Measurements from ENCODE around the gene CFAP126.
A peak's percentile ranks its signal among the peaks of the same experiment; 100 is the strongest.
"Not testable (repeated sequence)": the region's sequence is repeated elsewhere in the genome, so short reads cannot be mapped to it uniquely, and the experiment has no call there.

Gene CFAP126

GRCh38 chr1:161367684-161368400 lies at the start of gene CFAP126:
CFAP126 (minus strand) TSS chr1:161367876; CDS start chr1:161367868, 8 bp downstream.
- DNase-seq (ENCODE audit: low read depth): no peak

- DNase-seq (ENCODE audit: low read depth): not testable (repeated sequence)
Observed at GRCh38 chr1:161413050-161413449, 45.4 kb upstream of the CFAP126 start.

- not testable (repeated sequence) for DNase-seq (ENCODE audit: low read depth)
Observed at GRCh38 chr1:161410636-161410970, 42.9 kb upstream of the CFAP126 start.

GRCh38 chr1:161409848-161410635 lies 42.4 kb upstream of the CFAP126 start:
- DNase-seq (ENCODE audit: low read depth): not testable (repeated sequence)

GRCh38 chr1:161408429-161409052 lies 40.9 kb upstream of the CFAP126 start:
- no peak for DNase-seq (ENCODE audit: low read depth)

- DNase-seq (ENCODE audit: low read depth): no peak
Observed at GRCh38 chr1:161407451-161407985, 39.8 kb upstream of the CFAP126 start.

GRCh38 chr1:161406551-161406950 lies 38.9 kb upstream of the CFAP126 start:
- DNase-seq (ENCODE audit: low read depth): not testable (repeated sequence)

- no peak for DNase-seq (ENCODE audit: low read depth)
Observed at GRCh38 chr1:161404051-161404597, 36.4 kb upstream of the CFAP126 start.

GRCh38 chr1:161402446-161402845 lies 34.8 kb upstream of the CFAP126 start:
- no peak for DNase-seq (ENCODE audit: low read depth)

GRCh38 chr1:161399257-161399998 lies 31.8 kb upstream of the CFAP126 start:
- DNase-seq (ENCODE audit: low read depth): peak; percentile 82

GRCh38 chr1:161398900-161399256 lies 31.2 kb upstream of the CFAP126 start:
- no peak for DNase-seq (ENCODE audit: low read depth)

GRCh38 chr1:161397038-161397437 lies 29.4 kb upstream of the CFAP126 start:
- DNase-seq (ENCODE audit: low read depth): not testable (repeated sequence)

- no peak for DNase-seq (ENCODE audit: low read depth)
Observed at GRCh38 chr1:161393151-161393550, 25.5 kb upstream of the CFAP126 start.

GRCh38 chr1:161391611-161392010 lies 23.9 kb upstream of the CFAP126 start:
- no peak for DNase-seq (ENCODE audit: low read depth)

- not testable (repeated sequence) for DNase-seq (ENCODE audit: low read depth)
Observed at GRCh38 chr1:161391136-161391535, 23.5 kb upstream of the CFAP126 start.

GRCh38 chr1:161390559-161390858 lies 22.8 kb upstream of the CFAP126 start:
- DNase-seq (ENCODE audit: low read depth): no peak

GRCh38 chr1:161389691-161390558 lies 22.2 kb upstream of the CFAP126 start:
- peak; percentile 80 for DNase-seq (ENCODE audit: low read depth)

GRCh38 chr1:161389158-161389557 lies 21.5 kb upstream of the CFAP126 start:
- not testable (repeated sequence) for DNase-seq (ENCODE audit: low read depth)

- no peak for DNase-seq (ENCODE audit: low read depth)
Observed at GRCh38 chr1:161388639-161389038, 21.0 kb upstream of the CFAP126 start.

GRCh38 chr1:161382214-161383019 lies 14.7 kb upstream of the CFAP126 start:
- DNase-seq (ENCODE audit: low read depth): no peak
